ENCODE data around the gene PAK3. TPM values are rescaled to one million over a fixed set of nuclear protein-coding genes. Genes with fewer than 3 reads are reported as not detected.

The PAK3 gene
- total and polyA plus RNA-seq, 2 donors (not counting 3 experiments of a cell fraction or from before 2014, with no cell fraction given) = 0.01 to 0.15 TPM

DNA sequence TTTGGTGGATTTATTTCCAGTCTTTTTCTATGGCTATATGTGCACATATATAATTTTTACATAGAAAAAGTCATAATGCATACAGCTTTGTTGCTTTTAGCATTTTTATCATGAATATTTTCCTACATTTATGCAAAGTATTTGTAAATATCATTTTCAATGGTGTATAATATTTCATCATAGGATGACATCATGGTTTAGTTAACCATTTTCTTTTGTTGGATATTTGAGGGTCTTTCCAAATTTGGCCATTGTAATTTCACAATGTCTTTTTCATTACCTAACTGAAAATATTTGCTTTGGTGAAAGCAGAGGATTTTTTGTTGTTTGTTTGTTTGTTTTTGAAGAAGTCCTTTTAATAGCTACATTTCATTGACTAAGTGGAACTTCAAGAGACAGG is 31.0 kb downstream of the PAK3 start:
- no peak overlapping the region for H2AFZ ChIP-seq (ENCODE audit: low read depth, low read length)
- no peaks in the 10 kb centered on the region for H3K79me2 ChIP-seq (ENCODE audit: control insufficient read depth, insufficient read depth, low read length)
- no peaks in the 10 kb centered on the region for H3K36me3 ChIP-seq (ENCODE audit: control insufficient read depth in 2 of 2, extremely low read depth in 1 of 2, insufficient read depth in 2 of 2, low read length in 2 of 2)
- H3K9me3 ChIP-seq (replicated peaks; ENCODE audit: control insufficient read depth, insufficient read depth, low read length) = no peaks in the 10 kb centered on the region
- intact Hi-C loops (cut with micrococcal nuclease) = no loop called here
- FAIRE-seq (no peak), DNase-seq (ENCODE audit: low read depth, low spot score) (no peak)
- H3K4me1 ChIP-seq (ENCODE audit: control insufficient read depth, extremely low read depth, insufficient read depth, low read length) = no peaks in the 10 kb centered on the region
- H4K20me1 ChIP-seq (replicated peaks; ENCODE audit: control insufficient read depth, extremely low read depth, insufficient read depth, low read length) = no peaks in the 10 kb centered on the region
- H3K4me3 ChIP-seq (replicated peaks in 1 of 3; ENCODE audit: insufficient read depth in 1 of 3, low read depth in 1 of 3, low read length in 3 of 3) = no peak overlapping the region
- dilution Hi-C loops (cut with MboI; ENCODE audit: extremely low pct_ligation_motif_present, low sequenced_read_pairs) = no loop called here
- TF ChIP-seq CTCF (IDR thresholded peaks at IDR 0.05; ENCODE audit: extremely low read depth in 1 of 2, insufficient read depth in 1 of 2, low read depth in 1 of 2, low read length in 2 of 2) = no peak
- no peak for TF ChIP-seq MAX (IDR thresholded peaks at IDR 0.05; ENCODE audit: insufficient read depth, insufficient read length)
- no peak for TF ChIP-seq FOS (IDR thresholded peaks at IDR 0.05; ENCODE audit: borderline replicate concordance, insufficient read depth, low read length)
- TF ChIP-seq JUN (IDR thresholded peaks at IDR 0.05; ENCODE audit: borderline replicate concordance, insufficient read depth, insufficient read length, low read depth) = no peak
- no peak for TF ChIP-seq POLR2A (IDR thresholded peaks at IDR 0.05; ENCODE audit: low read depth, low read length)
- no peak for TF ChIP-seq EZH2 (IDR thresholded peaks at IDR 0.05; ENCODE audit: borderline replicate concordance, low read depth, low read length, severe bottlenecking)
- no peak for TF ChIP-seq GATA2 (IDR thresholded peaks at IDR 0.05; ENCODE audit: insufficient read depth, insufficient read length, low read depth, low read length)
- TF ChIP-seq MYC (IDR thresholded peaks at IDR 0.05; ENCODE audit: low read depth, low read length) = no peak
- no peak for TF ChIP-seq POLR2AphosphoS5 (IDR thresholded peaks at IDR 0.05; ENCODE audit: insufficient read depth, low read depth, low read length)
- H3K4me2 ChIP-seq (ENCODE audit: insufficient read depth, low read length) = no peak overlapping the region
- H3K9me1 ChIP-seq (replicated peaks; ENCODE audit: control insufficient read depth, extremely low read depth, insufficient read depth, low read length) = no peaks in the 10 kb centered on the region
- no peak overlapping the region for H3K27ac ChIP-seq (ENCODE audit: insufficient read depth, low read depth, low read length)
- H3K9ac ChIP-seq (replicated peaks; ENCODE audit: extremely low read depth, insufficient read depth, low read length) = no peak overlapping the region
- no peaks in the 10 kb centered on the region for H3K27me3 ChIP-seq (ENCODE audit: control insufficient read depth in 2 of 2, insufficient read depth in 2 of 2, low read length in 2 of 2)
- ChIA-PET POLR2A (no interaction called here), CTCF (no interaction called here)
- no TSS peak for BruUV-seq (replicated peaks)
